NB4 (cell line): ENCODE data around the gene FBXO2.

Experiments
- DNase-seq: peaks from one replicate; pipeline ENCODE4 v3.0.0; 2010; ENCODE audit warnings: low read depth
- H3K4me3 ChIP-seq: one replicate; pipeline ENCODE4 v1.5.1; 2011; ENCODE audit warnings: mild to moderate bottlenecking, low read depth, low read length, moderate library complexity
- CTCF ChIP-seq: IDR thresholded peaks from one replicate; pipeline ENCODE4 v1.5.1; 2012; ENCODE audit warnings: low read depth, low read length
- MAX ChIP-seq: IDR thresholded peaks from 2 replicates; pipeline ENCODE4 v1.6.1; 2011; ENCODE audit warnings: low read depth, low read length
- MYC ChIP-seq: IDR thresholded peaks from 2 replicates; pipeline ENCODE4 v1.6.1; 2011; ENCODE audit warnings: low read depth, low read length
- POLR2A ChIP-seq: IDR thresholded peaks from 2 replicates; pipeline ENCODE4 v1.6.1; 2011; ENCODE audit warnings: mild to moderate bottlenecking; ENCODE audit not compliant: insufficient read length; ENCODE audit errors: extremely low read depth

FBXO2 gene

GRCh38 chr1:11654137-11654938, at the start of gene FBXO2, which contains the start of gene FBXO44:
Gene FBXO2, minus strand, starts transcription at chr1:11654429. Its CDS starts 89 bp downstream, at chr1:11654340.
Gene FBXO44, plus strand, starts transcription at chr1:11654877. Its CDS starts 959 bp downstream, at chr1:11655836.
- no peak for DNase-seq

GRCh38 chr1:11703357-11704193, 49.3 kb upstream of the FBXO2 start:
- no peak for TF ChIP-seq CTCF
- no peak for TF ChIP-seq POLR2A
- no peak for TF ChIP-seq MAX
- TF ChIP-seq MYC, result no peak
- peak; percentile 84 for DNase-seq
- no peak overlapping the region for H3K4me3 ChIP-seq

More at GRCh38 chr1:11654137-11654938, at the start of gene FBXO2, which contains the start of gene FBXO44:
- TF ChIP-seq MYC, result no peak
- TF ChIP-seq MAX, result no peak
- TF ChIP-seq CTCF, result no peak
- TF ChIP-seq POLR2A, result no peak
- H3K4me3 ChIP-seq, result no peak within 1 kb of the TSS

- DNase-seq, result no peak
- TF ChIP-seq CTCF, result no peak
- peak; percentile 3; the same call in 1 of the 2 replicates for TF ChIP-seq MAX
- no peak for TF ChIP-seq POLR2A
- no peak for TF ChIP-seq MYC
- no peak overlapping the region for H3K4me3 ChIP-seq
Measured at GRCh38 chr1:11701981-11702803, 48.0 kb upstream of the FBXO2 start.

GRCh38 chr1:11701551-11701961, 47.3 kb upstream of the FBXO2 start:
- no peak for DNase-seq
- H3K4me3 ChIP-seq, result no peak overlapping the region
- TF ChIP-seq POLR2A (no peak), CTCF (no peak), MAX (no peak), MYC (no peak)
